ENCODE data around the gene LST1.
A peak's percentile ranks its signal among the peaks of the same experiment; 100 is the strongest.

Gene LST1

GRCh38 chr6:31578184-31579118 lies 7.6 kb upstream of the LST1 start:
- Histone ChIP-seq H3K4me1 (ENCODE audit: control insufficient read depth, low read length) (peaks cover 60% of the 10 kb centered on the region), H3F3A (ENCODE audit: control insufficient read depth, insufficient read depth) (peaks cover 3% of the 10 kb centered on the region; the same call in 1 of the 2 replicates), H3K9me3 (ENCODE audit: control insufficient read depth, insufficient read depth, low read length) (no peaks in the 10 kb centered on the region), H3K27me3 (ENCODE audit: control insufficient read depth, low read length) (peaks cover 78% of the 10 kb centered on the region), H4K20me1 (ENCODE audit: control insufficient read depth, insufficient read depth, low read depth, low read length) (no peaks in the 10 kb centered on the region), H3K4me3 (ENCODE audit: low read length) (no peak overlapping the region), H3K36me3 (ENCODE audit: control insufficient read depth, low read length) (no peaks in the 10 kb centered on the region), H3K4me2 (ENCODE audit: low read length) (no peak overlapping the region), H3K9me2 (replicated peaks; ENCODE audit: control insufficient read depth, low read length) (no peaks in the 10 kb centered on the region), H3K79me2 (ENCODE audit: control insufficient read depth, low read length) (no peaks in the 10 kb centered on the region), H3K27ac (ENCODE audit: low read depth, low read length) (no peak overlapping the region)
- TF ChIP-seq EZH2phosphoT487 (IDR thresholded peaks at IDR 0.05; ENCODE audit: borderline replicate concordance, low read length) (no peak), CTCF (IDR thresholded peaks at IDR 0.05; ENCODE audit: low read depth, low read length, poor library complexity, severe bottlenecking) (no peak)

- Histone ChIP-seq H3K79me2 (ENCODE audit: control insufficient read depth, low read length) (no peaks in the 10 kb centered on the region), H3F3A (ENCODE audit: control insufficient read depth, insufficient read depth) (peaks cover 3% of the 10 kb centered on the region; the same call in 1 of the 2 replicates), H3K4me3 (ENCODE audit: low read length) (no peak overlapping the region), H3K36me3 (ENCODE audit: control insufficient read depth, low read length) (no peaks in the 10 kb centered on the region), H3K9me2 (replicated peaks; ENCODE audit: control insufficient read depth, low read length) (no peaks in the 10 kb centered on the region), H3K27me3 (ENCODE audit: control insufficient read depth, low read length) (peaks cover 74% of the 10 kb centered on the region), H3K4me2 (ENCODE audit: low read length) (no peak overlapping the region), H3K9me3 (ENCODE audit: control insufficient read depth, insufficient read depth, low read length) (no peaks in the 10 kb centered on the region), H3K27ac (ENCODE audit: low read depth, low read length) (no peak overlapping the region), H4K20me1 (ENCODE audit: control insufficient read depth, insufficient read depth, low read depth, low read length) (no peaks in the 10 kb centered on the region), H3K4me1 (ENCODE audit: control insufficient read depth, low read length) (peaks cover 60% of the 10 kb centered on the region)
- no peak for TF ChIP-seq CTCF (IDR thresholded peaks at IDR 0.05; ENCODE audit: low read depth, low read length, poor library complexity, severe bottlenecking)
- no peak for TF ChIP-seq EZH2phosphoT487 (IDR thresholded peaks at IDR 0.05; ENCODE audit: borderline replicate concordance, low read length)
Measured at GRCh38 chr6:31579119-31579505, 7.0 kb upstream of the LST1 start.

GRCh38 chr6:31579546-31580437 lies 6.3 kb upstream of the LST1 start:
- TF ChIP-seq CTCF (IDR thresholded peaks at IDR 0.05; ENCODE audit: low read depth, low read length, poor library complexity, severe bottlenecking) (no peak), EZH2phosphoT487 (IDR thresholded peaks at IDR 0.05; ENCODE audit: borderline replicate concordance, low read length) (no peak)
- no peaks in the 10 kb centered on the region for H4K20me1 ChIP-seq (ENCODE audit: control insufficient read depth, insufficient read depth, low read depth, low read length)
- H3F3A ChIP-seq (ENCODE audit: control insufficient read depth, insufficient read depth): peaks cover 5% of the 10 kb centered on the region
- H3K79me2 ChIP-seq (ENCODE audit: control insufficient read depth, low read length): no peaks in the 10 kb centered on the region
- H3K36me3 ChIP-seq (ENCODE audit: control insufficient read depth, low read length): no peaks in the 10 kb centered on the region
- peak overlapping the region; percentile 84; the same call in 1 of the 2 replicates for H3K4me3 ChIP-seq (ENCODE audit: low read length)
- H3K9me3 ChIP-seq (ENCODE audit: control insufficient read depth, insufficient read depth, low read length): no peaks in the 10 kb centered on the region
- no peaks in the 10 kb centered on the region for H3K9me2 ChIP-seq (replicated peaks; ENCODE audit: control insufficient read depth, low read length)
- H3K4me1 ChIP-seq (ENCODE audit: control insufficient read depth, low read length): peaks cover 62% of the 10 kb centered on the region
- H3K4me2 ChIP-seq (ENCODE audit: low read length): peak overlapping the region; percentile 92
- peaks cover 67% of the 10 kb centered on the region for H3K27me3 ChIP-seq (ENCODE audit: control insufficient read depth, low read length)
- no peak overlapping the region for H3K27ac ChIP-seq (ENCODE audit: low read depth, low read length)
